Measurements from ENCODE around the gene P3H3. TPM values are rescaled to one million over a fixed set of nuclear protein-coding genes. Genes with fewer than 3 reads are reported as not detected.

The P3H3 gene
- total and polyA plus RNA-seq, 2 of the 4 experiments (the other 2 are of a cell fraction), result 27.8 to 83.9 TPM

- TF ChIP-seq USF2 (IDR thresholded peaks at IDR 0.05; ENCODE audit: low read depth, low read length) (no peak), MAFK (IDR thresholded peaks at IDR 0.05; ENCODE audit: low read depth, low read length) (no peak), CEBPB (IDR thresholded peaks at IDR 0.05; ENCODE audit: low read depth, low read length) (no peak)
Observed at GRCh38 chr12:6867413-6868210, 39.4 kb downstream of the P3H3 start, which contains the start of gene TPI1 (continued).
